Right atrium auricular region (tissue), 2 donors: ENCODE results near the gene PPM1H. TPM values are rescaled to one million over a fixed set of nuclear protein-coding genes. Genes with fewer than 3 reads are reported as not detected.

Source experiments
- DNase-seq: peaks from one replicate; pipeline ENCODE4 v3.0.0-alpha.2; 2019; ENCODE audit warnings: low spot score
- H3K27ac ChIP-seq, 2 donors: fragments of 200-600 bp; sonication (generic); 1 replicate in 1 of 2; 2 replicates in 1 of 2; pipeline ENCODE4 v1.5.1; 2016 to 2019
- H3K27me3 ChIP-seq, 2 donors: fragments of 200-600 bp; sonication (generic); one replicate each; pipeline versions ENCODE4 v1.5.1 to v1.6.0; 2017 to 2019
- H3K36me3 ChIP-seq: fragments of 200-600 bp; sonication (generic); one replicate; pipeline ENCODE4 v1.5.1; 2016
- H3K4me1 ChIP-seq, 2 donors: fragments of 200-600 bp; sonication (generic); one replicate each; pipeline versions ENCODE4 v1.5.1 to v1.6.0; 2017 to 2019
- H3K4me3 ChIP-seq, 2 donors: fragments of 200-600 bp; sonication (generic); 1 replicate in 1 of 2; 2 replicates in 1 of 2; pipeline ENCODE4 v1.5.1; 2017 to 2019; ENCODE audit warnings: mild to moderate bottlenecking in 1 of 2, moderate library complexity in 1 of 2
- H3K9me3 ChIP-seq, 2 donors: fragments of 200-600 bp; sonication (generic); one replicate each; pipeline ENCODE4 v1.5.1; 2019
- CTCF ChIP-seq, 2 donors: fragments of 200-600 bp; sonication (generic); IDR thresholded peaks; one replicate each; pipeline ENCODE4 v1.5.1; 2019; ENCODE audit warnings: antibody characterized with exemption in 2 of 2
- total RNA-seq, 2 donors: library from RNA; depleted of rRNA; stranded (reverse); fragments of >200 nt; gene quantifications; one replicate each; pipeline ENCODE4 v1.1.0, GENCODE V29; 2016

The PPM1H gene
- total RNA-seq, 2 donors from 2014 or later = 3.1 to 5.0 TPM

GRCh38 chr12:62695696-62696095 is 239.3 kb downstream of the PPM1H start:
- no peaks in the 10 kb centered on the region for H3K36me3 ChIP-seq

GRCh38 chr12:62694632-62695031 is 240.3 kb downstream of the PPM1H start:
- no peaks in the 10 kb centered on the region for H3K9me3 ChIP-seq
- no peak overlapping the region for H3K4me3 ChIP-seq
- TF ChIP-seq CTCF (IDR thresholded peaks at IDR 0.05) = no peak
- H3K36me3 ChIP-seq = no peaks in the 10 kb centered on the region
- no peak for DNase-seq
- no peak overlapping the region for H3K27ac ChIP-seq
- H3K27me3 ChIP-seq = no peaks in the 10 kb centered on the region
- no peaks in the 10 kb centered on the region for H3K4me1 ChIP-seq

More at GRCh38 chr12:62695696-62696095, 239.3 kb downstream of the PPM1H start:
- Histone ChIP-seq H3K4me3 (no peak overlapping the region), H3K27ac (no peak overlapping the region), H3K9me3 (no peaks in the 10 kb centered on the region), H3K4me1 (no peaks in the 10 kb centered on the region), H3K27me3 (no peaks in the 10 kb centered on the region)
- no peak for TF ChIP-seq CTCF (IDR thresholded peaks at IDR 0.05)
- DNase-seq = no peak

GRCh38 chr12:62694116-62694515 is 240.8 kb downstream of the PPM1H start:
- Histone ChIP-seq H3K27ac (no peak overlapping the region), H3K4me1 (no peaks in the 10 kb centered on the region), H3K4me3 (no peak overlapping the region), H3K36me3 (no peaks in the 10 kb centered on the region), H3K9me3 (no peaks in the 10 kb centered on the region), H3K27me3 (no peaks in the 10 kb centered on the region)
- DNase-seq = no peak
- TF ChIP-seq CTCF (IDR thresholded peaks at IDR 0.05) = no peak

- no peak for TF ChIP-seq CTCF (IDR thresholded peaks at IDR 0.05)
- Histone ChIP-seq H3K4me3 (no peak overlapping the region), H3K27ac (peak overlapping the region in 1 of 2 donors; percentile 46), H3K27me3 (no peaks in the 10 kb centered on the region), H3K9me3 (no peaks in the 10 kb centered on the region), H3K4me1 (no peaks in the 10 kb centered on the region), H3K36me3 (no peaks in the 10 kb centered on the region)
- DNase-seq = no peak
These were observed 241.4 kb downstream of the PPM1H start for GRCh38 chr12:62693376-62694050.

GRCh38 chr12:62692884-62693283 is 242.1 kb downstream of the PPM1H start:
- DNase-seq = no peak
- no peak for TF ChIP-seq CTCF (IDR thresholded peaks at IDR 0.05)
- no peaks in the 10 kb centered on the region for H3K9me3 ChIP-seq
- H3K27me3 ChIP-seq = no peaks in the 10 kb centered on the region
- H3K4me3 ChIP-seq = no peak overlapping the region
- H3K4me1 ChIP-seq = no peaks in the 10 kb centered on the region
- H3K27ac ChIP-seq = peak overlapping the region in 1 of 2 donors; percentile 46
- no peaks in the 10 kb centered on the region for H3K36me3 ChIP-seq

- Histone ChIP-seq H3K4me3 (no peak overlapping the region), H3K9me3 (no peaks in the 10 kb centered on the region), H3K27me3 (no peaks in the 10 kb centered on the region), H3K36me3 (no peaks in the 10 kb centered on the region), H3K4me1 (peaks cover 0 to 4% of the 10 kb centered on the region in 2 donors), H3K27ac (no peak overlapping the region)
- DNase-seq = no peak
- no peak for TF ChIP-seq CTCF (IDR thresholded peaks at IDR 0.05)
These were observed 243.6 kb downstream of the PPM1H start for GRCh38 chr12:62691309-62691708.
